T47D (cell line): Measurements from ENCODE around the gene ARHGEF12.

Source experiments
- DNase-seq, 2 experiments: peaks; one replicate each; pipeline versions ENCODE4 v3.0.0 to v3.0.0-alpha.2; 2011 to 2012; ENCODE audit warnings: low read depth in 1 of 2, low spot score in 1 of 2
- JUND ChIP-seq: IDR thresholded peaks from 2 replicates; pipeline ENCODE4 v1.6.1; 2012; ENCODE audit warnings: low read depth
- in situ Hi-C: cut with HindIII; loops from 2 replicates; pipeline ENCODE4 v1.10.0; 2016; ENCODE audit warnings: low sequenced_read_pairs, low pct_unique_long_range_greater_than_20kb

ARHGEF12 gene

GRCh38 chr11:120517390-120517761 lies 181.2 kb downstream of the ARHGEF12 start:
- no peak for TF ChIP-seq JUND
- in situ Hi-C loops: no loop called here
- DNase-seq: no peak

- in situ Hi-C loops: no loop called here
- no peak for TF ChIP-seq JUND
- no peak for DNase-seq
Observed at GRCh38 chr11:120517801-120518291, 181.6 kb downstream of the ARHGEF12 start.

GRCh38 chr11:120518356-120518755 lies 182.1 kb downstream of the ARHGEF12 start:
- in situ Hi-C loops: no loop called here
- DNase-seq: no peak
- no peak for TF ChIP-seq JUND

- in situ Hi-C loops: no loop called here
- no peak for DNase-seq
- TF ChIP-seq JUND: no peak
Observed at GRCh38 chr11:120519474-120519873, 183.3 kb downstream of the ARHGEF12 start.

GRCh38 chr11:120520091-120520822 lies 184.0 kb downstream of the ARHGEF12 start:
- DNase-seq: no peak
- in situ Hi-C loops: no loop called here
- no peak for TF ChIP-seq JUND

- no peak for DNase-seq
- in situ Hi-C loops: no loop called here
Observed at GRCh38 chr11:120521176-120521575, 185.0 kb downstream of the ARHGEF12 start.

GRCh38 chr11:120522021-120522420 lies 185.8 kb downstream of the ARHGEF12 start:
- DNase-seq: no peak
- in situ Hi-C loops: no loop called here
- no peak for TF ChIP-seq JUND

More at GRCh38 chr11:120521176-120521575, 185.0 kb downstream of the ARHGEF12 start:
- TF ChIP-seq JUND: no peak

GRCh38 chr11:120522736-120523135 lies 186.5 kb downstream of the ARHGEF12 start:
- in situ Hi-C loops: no loop called here
- no peak for TF ChIP-seq JUND
- DNase-seq: no peak

GRCh38 chr11:120523196-120523595 lies 187.0 kb downstream of the ARHGEF12 start:
- DNase-seq: no peak
- no peak for TF ChIP-seq JUND
- in situ Hi-C loops: no loop called here

- in situ Hi-C loops: no loop called here
- DNase-seq: no peak
- no peak for TF ChIP-seq JUND
Observed at GRCh38 chr11:120524536-120525085, 188.4 kb downstream of the ARHGEF12 start.

GRCh38 chr11:120525261-120526171 lies 189.3 kb downstream of the ARHGEF12 start:
- DNase-seq: no peak
- in situ Hi-C loops: no loop called here
- TF ChIP-seq JUND: no peak

GRCh38 chr11:120526241-120526640 lies 190.0 kb downstream of the ARHGEF12 start:
- in situ Hi-C loops: no loop called here
- DNase-seq: no peak
- TF ChIP-seq JUND: no peak
